Measurements from ENCODE around the gene FAM3D. TPM values are rescaled to one million over a fixed set of nuclear protein-coding genes. Genes with fewer than 3 reads are reported as not detected.

The FAM3D gene
- total and polyA plus RNA-seq, 3 donors from 2014 or later = 0.19 to 0.41 TPM; not detected in 1

DNA sequence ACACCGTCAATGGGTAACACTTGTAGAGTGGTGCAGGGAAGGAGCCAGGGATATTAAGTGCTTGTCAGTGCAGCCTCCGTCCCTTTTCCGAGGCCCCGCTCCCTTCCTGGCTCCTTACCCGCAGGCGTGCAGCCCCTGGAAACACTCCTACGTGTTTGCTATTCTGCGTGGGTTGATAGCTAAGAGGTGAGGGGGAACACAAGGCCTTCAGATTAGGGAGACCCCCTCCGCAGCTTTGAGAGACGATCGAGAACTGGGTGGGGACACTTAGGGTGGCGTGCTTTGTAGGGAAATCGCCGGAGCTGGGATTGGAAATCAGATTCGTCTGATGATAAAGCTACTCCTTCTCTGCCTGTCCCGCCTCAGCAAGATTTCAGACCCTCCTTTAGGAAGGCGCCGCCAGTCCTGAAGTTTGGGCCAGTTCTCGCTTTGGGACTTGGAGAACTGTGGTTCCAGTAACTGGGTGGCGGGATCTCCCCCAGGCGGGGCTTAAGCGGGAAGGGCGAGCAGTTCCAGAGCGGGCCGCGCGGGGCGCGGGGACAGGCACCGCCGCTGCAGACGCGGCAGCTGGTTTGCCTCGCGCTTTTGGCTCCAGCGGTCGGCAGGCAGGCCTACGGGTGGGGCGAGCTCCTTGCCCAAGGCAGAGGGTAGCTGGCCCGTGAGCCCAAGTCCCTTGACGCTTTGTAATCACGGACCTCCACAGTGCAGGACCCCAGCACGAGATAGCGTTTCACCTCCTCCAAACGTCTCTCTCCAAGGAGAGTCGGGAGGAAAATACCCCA, 81.4 kb downstream of the FAM3D start:
- Histone ChIP-seq H3K4me3 (peak overlapping the region; percentile 47 to 53), H3K27me3 (no peaks in the 10 kb centered on the region), H3K4me1 (peaks cover 3% of the 10 kb centered on the region), H3K27ac (peak overlapping the region; percentile 74 to 85), H3K36me3 (ENCODE audit: low read depth, missing control alignments) (no peaks in the 10 kb centered on the region), H3K9me3 (no peaks in the 10 kb centered on the region)
- DNase-seq = peak; percentile 80
- WGBS, 2 donors = 0 to 2% methylated on average over 29 to 42 of the region's 46 CpGs
- intact Hi-C loops (cut with DNase I; ENCODE audit: low total_unique reads) = no loop called here
- TF ChIP-seq, protein P1, sequence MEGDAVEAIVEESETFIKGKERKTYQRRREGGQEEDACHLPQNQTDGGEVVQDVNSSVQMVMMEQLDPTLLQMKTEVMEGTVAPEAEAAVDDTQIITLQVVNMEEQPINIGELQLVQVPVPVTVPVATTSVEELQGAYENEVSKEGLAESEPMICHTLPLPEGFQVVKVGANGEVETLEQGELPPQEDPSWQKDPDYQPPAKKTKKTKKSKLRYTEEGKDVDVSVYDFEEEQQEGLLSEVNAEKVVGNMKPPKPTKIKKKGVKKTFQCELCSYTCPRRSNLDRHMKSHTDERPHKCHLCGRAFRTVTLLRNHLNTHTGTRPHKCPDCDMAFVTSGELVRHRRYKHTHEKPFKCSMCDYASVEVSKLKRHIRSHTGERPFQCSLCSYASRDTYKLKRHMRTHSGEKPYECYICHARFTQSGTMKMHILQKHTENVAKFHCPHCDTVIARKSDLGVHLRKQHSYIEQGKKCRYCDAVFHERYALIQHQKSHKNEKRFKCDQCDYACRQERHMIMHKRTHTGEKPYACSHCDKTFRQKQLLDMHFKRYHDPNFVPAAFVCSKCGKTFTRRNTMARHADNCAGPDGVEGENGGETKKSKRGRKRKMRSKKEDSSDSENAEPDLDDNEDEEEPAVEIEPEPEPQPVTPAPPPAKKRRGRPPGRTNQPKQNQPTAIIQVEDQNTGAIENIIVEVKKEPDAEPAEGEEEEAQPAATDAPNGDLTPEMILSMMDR (IDR thresholded peaks at IDR 0.05) = peak; percentile 59 to 79 (median 75)
- TF ChIP-seq POLR2A (IDR thresholded peaks at IDR 0.05) = no peak

DNA sequence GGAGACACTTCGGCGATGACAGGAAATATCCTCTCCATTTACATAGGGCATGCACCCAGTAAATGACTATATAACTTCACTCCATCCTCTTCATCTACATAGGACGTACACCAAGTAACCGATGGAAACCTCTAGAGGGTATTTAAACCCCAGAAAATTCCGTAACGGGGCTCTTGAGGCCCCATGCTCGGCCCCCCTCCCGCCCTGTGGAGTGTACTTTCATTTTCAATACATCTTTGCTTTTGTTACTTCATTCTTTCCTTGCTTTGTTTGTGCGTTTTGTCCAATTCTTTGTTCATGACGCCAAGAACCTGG, 81.9 kb downstream of the FAM3D start:
- H3K4me1 ChIP-seq = peaks cover 3% of the 10 kb centered on the region
- H3K4me3 ChIP-seq = peak overlapping the region; percentile 47 to 53
- no peak for DNase-seq
- peak overlapping the region; percentile 74 to 85 for H3K27ac ChIP-seq
- H3K9me3 ChIP-seq = no peaks in the 10 kb centered on the region
- H3K36me3 ChIP-seq (ENCODE audit: low read depth, missing control alignments) = no peaks in the 10 kb centered on the region
- TF ChIP-seq, protein P1 (IDR thresholded peaks at IDR 0.05) = no peak
- TF ChIP-seq POLR2A (IDR thresholded peaks at IDR 0.05) = no peak
- H3K27me3 ChIP-seq = no peaks in the 10 kb centered on the region
- intact Hi-C loops (cut with DNase I; ENCODE audit: low total_unique reads) = no loop called here
- WGBS, 2 donors = 12 to 28% methylated on average over 10 of the region's 10 CpGs

Other genes starting within 250 kb of the FAM3D start
- gene PDHB, start 232.9 kb downstream of the FAM3D start, total RNA-seq = 100 to 1,000 TPM in 1 of 2 donors, 10 to 100 TPM in 1; 98.0 to 126 TPM
- 94.0 TPM for gene PDHB, start 232.9 kb downstream of the FAM3D start, polyA plus RNA-seq (ENCODE audit: insufficient read depth, low read depth, low replicate concordance)
- gene KCTD6, start 174.7 kb downstream of the FAM3D start, total RNA-seq = 10 to 100 TPM; 14.9 to 19.8 TPM
- 9.5 TPM for gene KCTD6, start 174.7 kb downstream of the FAM3D start, polyA plus RNA-seq (ENCODE audit: insufficient read depth, low read depth, low replicate concordance)
- 10 to 100 TPM; 46.1 to 55.9 TPM for gene ACOX2, start 129.6 kb downstream of the FAM3D start, total RNA-seq
- gene ACOX2, start 129.6 kb downstream of the FAM3D start, polyA plus RNA-seq (ENCODE audit: insufficient read depth, low read depth, low replicate concordance) = 27.1 TPM
- gene FAM107A, start 89.4 kb downstream of the FAM3D start, total RNA-seq = 10 to 100 TPM; 14.8 to 17.8 TPM
- 7.8 TPM for gene FAM107A, start 89.4 kb downstream of the FAM3D start, polyA plus RNA-seq (ENCODE audit: insufficient read depth, low read depth, low replicate concordance)

Data from testis (tissue), 3 donors.